Measurements from ENCODE around the gene PKM. TPM values are rescaled to one million over a fixed set of nuclear protein-coding genes. Genes with fewer than 3 reads are reported as not detected.

PKM gene
- total and polyA plus RNA-seq, 2 donors (not counting 3 experiments of a cell fraction or from before 2014, with no cell fraction given) = 689 to 968 TPM

GRCh38 chr15:72173864-72174550 lies 57.0 kb downstream of the PKM start:
- CTCF ChIA-PET = interaction anchor here (1.1 to 2.5 kb wide), 2 partner anchors 11 to 18 kb away, joined by 3 to 8 read pairs; no protein-coding TSS in a partner anchor
- H3K9ac ChIP-seq (replicated peaks; ENCODE audit: extremely low read depth, insufficient read depth, low read length) = no peak overlapping the region
- no peak for TF ChIP-seq EZH2 (IDR thresholded peaks at IDR 0.05; ENCODE audit: borderline replicate concordance, low read depth, low read length, severe bottlenecking)
- no peak for TF ChIP-seq FOS (IDR thresholded peaks at IDR 0.05; ENCODE audit: borderline replicate concordance, insufficient read depth, low read length)
- TF ChIP-seq MAX (IDR thresholded peaks at IDR 0.05; ENCODE audit: insufficient read depth, insufficient read length) = no peak
- no peak for TF ChIP-seq CTCF (IDR thresholded peaks at IDR 0.05; ENCODE audit: extremely low read depth in 1 of 2, insufficient read depth in 1 of 2, low read depth in 1 of 2, low read length in 2 of 2)
- TF ChIP-seq MYC (IDR thresholded peaks at IDR 0.05; ENCODE audit: low read depth, low read length) = no peak
- no TSS peak for BruUV-seq (replicated peaks)
- no peak overlapping the region for H3K27ac ChIP-seq (ENCODE audit: insufficient read depth, low read depth, low read length)
- no peaks in the 10 kb centered on the region for H4K20me1 ChIP-seq (replicated peaks; ENCODE audit: control insufficient read depth, extremely low read depth, insufficient read depth, low read length)
- FAIRE-seq (no peak), DNase-seq (ENCODE audit: low read depth, low spot score) (no peak)
- no peaks in the 10 kb centered on the region for H3K9me1 ChIP-seq (replicated peaks; ENCODE audit: control insufficient read depth, extremely low read depth, insufficient read depth, low read length)
- no peaks in the 10 kb centered on the region for H3K4me1 ChIP-seq (ENCODE audit: control insufficient read depth, extremely low read depth, insufficient read depth, low read length)
- H3K27me3 ChIP-seq (ENCODE audit: control insufficient read depth in 2 of 2, insufficient read depth in 2 of 2, low read length in 2 of 2) = peaks cover 0 to 3% of the 10 kb centered on the region in 2 experiments
- H3K9me3 ChIP-seq (replicated peaks; ENCODE audit: control insufficient read depth, insufficient read depth, low read length) = no peaks in the 10 kb centered on the region
- no peak overlapping the region for H3K4me2 ChIP-seq (ENCODE audit: insufficient read depth, low read length)
- H3K36me3 ChIP-seq (ENCODE audit: control insufficient read depth in 2 of 2, extremely low read depth in 1 of 2, insufficient read depth in 2 of 2, low read length in 2 of 2) = no peaks in the 10 kb centered on the region
- H3K79me2 ChIP-seq (ENCODE audit: control insufficient read depth, insufficient read depth, low read length) = no peaks in the 10 kb centered on the region
- no peak overlapping the region for H2AFZ ChIP-seq (ENCODE audit: low read depth, low read length)
- POLR2A ChIA-PET = no interaction called here
- intact Hi-C loops (cut with micrococcal nuclease) = no loop called here
- dilution Hi-C loops (cut with MboI; ENCODE audit: extremely low pct_ligation_motif_present, low sequenced_read_pairs) = no loop called here
- H3K4me3 ChIP-seq (replicated peaks in 1 of 3; ENCODE audit: insufficient read depth in 1 of 3, low read depth in 1 of 3, low read length in 3 of 3) = no peak overlapping the region
